Activated CD4-positive, alpha-beta T cell treated with anti-CD3 and anti-CD28 coated beads, Interleukin-10, Interleukin-2, amounts not matched to agents 100 ng/mL and 50 ng/mL, durations not matched to agents 16 hours and 8 hours (primary cell): ENCODE data around the gene RPGRIP1L.
A peak's percentile ranks its signal among the peaks of the same experiment; 100 is the strongest.
"Not testable (repeated sequence)": the region's sequence is repeated elsewhere in the genome, so short reads cannot be mapped to it uniquely, and the experiment has no call there.

Source experiments
- DNase-seq: peaks from one replicate; pipeline ENCODE4 v3.0.0-alpha.2; 2020

RPGRIP1L gene

GRCh38 chr16:53711390-53711789 lies 7.7 kb upstream of the RPGRIP1L start:
- DNase-seq = no peak

DNA sequence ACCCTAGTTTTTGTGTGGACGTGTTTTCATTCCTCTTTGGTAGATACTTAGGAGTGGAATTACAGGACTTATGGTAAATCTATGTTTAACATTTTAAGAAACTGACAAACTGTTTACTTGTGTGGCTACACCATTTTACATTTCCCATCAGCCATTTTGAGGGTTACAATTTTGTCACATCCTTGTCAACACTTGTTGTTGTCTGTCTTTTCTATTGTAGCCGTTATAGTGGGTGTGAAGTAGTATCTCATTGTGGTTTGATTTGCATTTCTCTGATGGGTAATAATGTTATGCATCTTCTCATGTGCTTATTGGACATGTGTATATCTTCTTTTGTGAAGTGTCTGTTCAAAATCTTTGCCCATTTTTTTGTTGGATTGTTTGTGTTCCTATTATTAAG lies 4.8 kb upstream of the RPGRIP1L start:
- DNase-seq = no peak

GRCh38 chr16:53707671-53708070 lies 4.0 kb upstream of the RPGRIP1L start:
- DNase-seq = no peak

GRCh38 chr16:53704445-53704813 lies 770 bp upstream of the RPGRIP1L start:
- no peak for DNase-seq

GRCh38 chr16:53698271-53698670 lies 5.4 kb downstream of the RPGRIP1L start:
- not testable (repeated sequence) for DNase-seq

DNA sequence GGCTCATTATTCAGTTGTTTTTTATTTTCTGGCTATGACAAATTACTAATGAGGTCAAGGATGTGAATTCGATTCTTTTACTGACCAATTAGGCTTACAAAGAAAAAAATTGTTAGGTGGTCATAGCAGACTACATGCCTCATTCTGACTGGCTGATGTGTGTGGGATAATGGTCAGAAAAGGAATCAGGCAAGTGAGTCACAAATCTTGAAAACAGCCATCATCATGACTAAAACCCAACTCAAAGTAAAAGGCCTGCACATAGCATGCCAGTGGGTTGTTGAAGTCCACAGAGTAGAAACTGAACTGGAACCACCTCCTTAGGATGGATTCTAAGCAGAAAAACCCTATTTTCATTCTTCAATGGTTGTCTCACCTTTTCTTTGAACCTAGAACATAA lies 8.6 kb downstream of the RPGRIP1L start:
- DNase-seq = peak; percentile 10

DNA sequence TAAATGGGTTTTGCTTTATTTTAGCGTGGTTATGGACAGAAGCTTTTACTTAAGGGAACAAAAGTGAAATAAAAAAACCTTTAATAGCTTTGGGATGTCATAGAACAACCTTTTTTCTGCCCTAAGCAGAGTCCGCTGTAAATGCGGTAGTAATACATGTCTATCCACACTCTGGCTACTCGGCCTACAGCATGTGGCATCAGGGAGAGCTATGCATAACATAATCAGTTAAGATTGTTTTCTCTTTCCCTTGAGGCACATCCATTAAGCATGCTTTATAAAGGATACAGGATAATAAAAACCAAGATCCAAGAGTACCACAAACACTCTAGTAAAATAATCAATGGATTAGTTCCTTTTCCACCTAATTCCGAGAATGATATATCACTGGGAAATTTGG lies 10.3 kb downstream of the RPGRIP1L start:
- no peak for DNase-seq

- no peak for DNase-seq
These were observed 11.5 kb downstream of the RPGRIP1L start for GRCh38 chr16:53692146-53692545.

DNA sequence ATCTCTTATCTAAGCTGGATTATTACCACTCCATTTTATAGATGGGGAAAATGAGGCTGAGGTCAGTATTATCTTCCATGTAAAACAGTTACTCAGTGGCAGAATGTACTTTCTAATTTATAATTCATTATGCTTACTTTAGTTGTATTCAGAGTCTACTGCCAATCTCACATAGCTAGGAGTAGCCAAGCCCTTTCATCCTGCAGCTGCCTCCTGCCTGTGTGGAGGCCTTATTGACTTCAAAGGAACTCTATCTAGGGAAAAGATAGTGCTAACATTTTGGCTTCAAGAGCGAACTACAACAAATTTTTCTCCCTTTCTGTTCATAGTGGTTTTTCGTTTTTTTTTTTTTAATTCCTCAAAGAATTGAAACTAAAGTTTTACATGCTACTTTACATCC lies 12.9 kb downstream of the RPGRIP1L start:
- no peak for DNase-seq

DNA sequence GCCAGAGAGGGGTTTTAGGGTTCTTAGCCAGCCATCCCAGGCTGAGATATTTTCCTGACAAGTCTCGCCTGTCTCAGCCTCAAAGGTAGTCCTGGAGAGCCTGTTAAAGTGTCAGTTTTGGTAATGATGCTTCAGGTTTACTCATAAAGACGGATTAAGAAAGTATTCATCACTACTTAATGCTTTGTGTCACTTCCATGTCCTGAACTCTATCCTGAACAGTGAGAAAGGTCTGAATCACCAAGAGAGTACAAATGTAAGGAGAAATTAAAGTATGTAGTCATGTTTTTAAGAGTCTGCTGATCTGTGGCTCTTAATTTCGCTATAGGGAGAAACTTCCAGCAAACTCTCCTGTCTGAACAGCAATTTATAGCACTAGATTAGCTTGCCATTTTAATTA lies 14.0 kb downstream of the RPGRIP1L start:
- no peak for DNase-seq

GRCh38 chr16:53686710-53687109 lies 16.9 kb downstream of the RPGRIP1L start:
- DNase-seq = no peak

DNA sequence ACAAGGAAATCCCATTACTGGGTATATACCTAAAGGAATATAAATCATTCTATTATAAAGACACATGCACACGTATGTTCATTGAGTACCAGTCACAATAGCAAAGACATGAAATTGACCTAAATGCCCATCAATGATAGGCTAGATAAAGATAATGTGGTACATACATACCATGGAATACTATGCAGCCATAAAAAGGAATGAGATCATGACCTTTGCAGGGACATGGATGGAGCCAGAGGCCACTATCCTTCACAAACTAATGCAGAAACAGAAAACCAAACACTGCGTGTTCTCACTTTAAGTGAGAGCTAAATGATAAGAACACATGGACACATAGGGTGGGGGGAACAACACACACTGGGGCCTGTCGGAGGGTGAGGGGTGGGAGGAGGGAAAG lies 18.3 kb downstream of the RPGRIP1L start:
- not testable (repeated sequence) for DNase-seq

DNA sequence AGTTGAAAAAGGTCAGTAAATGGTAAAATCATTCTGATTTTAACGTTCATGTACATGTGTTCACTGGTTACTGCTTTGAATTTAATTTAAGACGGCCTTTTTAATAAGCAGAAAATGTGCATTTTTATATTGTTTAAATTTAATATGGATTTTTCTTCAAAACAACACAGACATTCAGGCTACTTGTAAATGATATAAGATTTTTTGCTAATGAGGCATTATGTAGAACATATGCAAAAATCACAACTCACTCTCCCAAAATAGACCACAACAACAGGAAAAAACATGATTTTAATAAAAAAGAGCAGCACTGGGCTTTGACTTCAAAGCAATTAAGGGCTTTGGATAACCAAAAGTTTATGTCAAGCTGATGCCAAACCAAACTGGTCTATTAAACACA lies 22.3 kb downstream of the RPGRIP1L start:
- no peak for DNase-seq

DNA sequence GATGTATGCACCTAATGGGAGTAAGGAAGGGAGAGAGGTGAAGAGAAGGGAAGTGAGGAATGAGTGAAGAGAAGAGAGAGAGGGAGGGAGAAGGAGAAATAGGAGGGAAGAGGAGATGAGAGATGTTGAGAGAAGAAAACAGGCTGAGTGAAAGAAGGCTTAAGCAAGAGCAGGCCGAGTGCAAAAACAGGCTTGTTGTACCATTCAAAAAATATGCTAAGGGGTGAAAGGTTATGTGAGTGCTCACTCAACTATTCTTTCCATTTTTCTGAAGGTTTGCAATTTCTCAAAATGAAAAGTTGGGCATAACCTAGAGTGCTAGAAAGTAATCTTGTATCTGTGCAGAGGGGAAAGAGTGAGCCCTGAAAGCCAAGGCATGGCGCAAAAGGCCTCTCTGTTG lies 22.9 kb downstream of the RPGRIP1L start:
- no peak for DNase-seq

GRCh38 chr16:53678756-53679343 lies 24.8 kb downstream of the RPGRIP1L start:
- DNase-seq = no peak

GRCh38 chr16:53678155-53678554 lies 25.5 kb downstream of the RPGRIP1L start:
- no peak for DNase-seq

- DNase-seq = no peak
These were observed 30.5 kb downstream of the RPGRIP1L start for GRCh38 chr16:53673189-53673588.

DNA sequence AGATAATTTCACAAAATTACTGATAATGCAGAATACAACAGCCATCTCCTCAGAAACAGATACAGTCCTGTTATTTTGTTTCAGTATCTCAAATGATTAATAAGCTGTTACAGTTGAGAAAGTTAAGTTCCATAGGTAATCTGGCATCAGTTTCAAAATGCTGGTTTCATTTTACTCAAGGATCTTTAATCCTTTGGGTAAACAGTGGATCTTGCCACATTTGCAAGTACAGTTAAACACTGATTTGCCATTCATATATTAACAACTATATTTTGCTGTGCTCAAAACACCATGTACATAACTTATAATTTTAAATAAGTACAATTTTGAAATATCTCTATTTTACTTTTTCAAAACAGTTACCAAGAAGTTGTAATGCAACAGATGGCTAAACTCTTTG lies 31.2 kb downstream of the RPGRIP1L start:
- DNase-seq = no peak

- DNase-seq = peak; percentile 11
These were observed 34.8 kb downstream of the RPGRIP1L start for GRCh38 chr16:53668869-53669268.

DNA sequence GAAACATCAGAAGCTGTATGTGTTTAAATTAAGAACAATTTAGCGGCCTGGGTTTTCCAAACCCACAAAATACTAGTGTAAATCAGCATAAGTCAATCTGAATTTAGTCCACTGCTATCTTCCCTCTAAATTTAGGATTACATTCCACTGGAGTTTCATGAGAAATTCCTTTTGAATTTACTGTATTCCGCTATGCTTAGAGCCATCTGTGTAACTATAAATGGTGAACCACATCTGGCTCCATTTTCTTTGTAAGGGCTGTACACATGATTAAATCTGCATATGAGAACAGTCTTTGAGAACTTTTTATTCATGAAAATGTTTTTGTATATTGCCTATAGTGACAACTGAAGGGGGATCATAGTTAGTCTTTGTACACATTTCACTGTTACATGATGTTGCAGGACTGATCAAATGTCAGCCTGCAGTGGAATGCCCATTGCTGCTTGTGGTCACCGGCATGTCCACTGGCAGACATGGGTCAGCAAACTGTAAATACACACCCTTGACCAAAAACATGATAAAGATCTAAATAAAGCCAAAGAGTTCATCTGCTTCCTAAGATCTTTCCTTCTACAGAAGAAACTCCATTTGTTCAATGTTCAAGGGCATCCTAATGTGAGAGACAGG lies 36.8 kb downstream of the RPGRIP1L start:
- no peak for DNase-seq

GRCh38 chr16:53664724-53665345 lies 38.8 kb downstream of the RPGRIP1L start:
- DNase-seq = peak; percentile 86

GRCh38 chr16:53662072-53662471 lies 41.6 kb downstream of the RPGRIP1L start:
- DNase-seq = no peak

DNA sequence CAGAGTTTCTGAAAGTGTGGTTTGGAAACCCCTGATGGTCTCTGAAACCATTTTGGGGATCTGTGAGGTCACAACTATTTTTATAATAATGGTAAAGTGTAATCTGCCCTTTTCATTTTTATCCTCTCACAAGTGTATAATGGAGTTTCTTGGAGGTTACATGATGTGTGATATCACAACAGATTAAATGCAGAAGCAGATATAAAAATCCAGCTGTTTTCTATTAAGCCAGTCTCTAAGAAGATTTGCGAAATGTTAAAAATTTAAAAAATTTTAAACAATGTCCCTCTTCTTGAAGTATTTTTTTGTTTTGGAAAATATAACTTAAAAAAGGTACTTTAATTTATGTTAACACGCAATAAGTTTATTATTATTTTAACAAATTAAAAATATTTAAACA lies 48.7 kb downstream of the RPGRIP1L start:
- no peak for DNase-seq

GRCh38 chr16:53651357-53651756 lies 52.3 kb downstream of the RPGRIP1L start:
- DNase-seq = no peak

DNA sequence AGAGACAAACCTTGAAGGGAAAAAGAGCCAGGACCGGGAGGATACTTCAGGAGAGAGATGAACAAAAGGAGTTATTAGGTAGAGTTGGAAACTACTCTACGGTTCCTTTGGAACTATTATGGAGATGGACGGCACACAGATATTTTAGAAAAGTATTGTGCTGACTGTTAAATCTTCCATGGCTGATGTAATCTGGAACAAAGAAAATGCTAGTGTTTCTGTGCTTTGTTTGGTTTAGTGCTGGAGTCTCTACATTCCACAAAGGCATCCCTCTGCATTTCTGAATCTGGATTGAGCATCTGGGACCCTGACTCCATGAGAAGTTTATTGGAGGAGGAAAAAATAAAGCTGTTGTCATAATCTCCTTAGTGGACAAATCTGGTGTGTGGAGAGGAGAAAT lies 57.2 kb downstream of the RPGRIP1L start:
- no peak for DNase-seq
